GM15510 (cell line): ENCODE results near the gene ANAPC15.
A peak's percentile ranks its signal among the peaks of the same experiment; 100 is the strongest.

Experiments used
- POLR2A ChIP-seq: IDR thresholded peaks from 3 replicates; pipeline ENCODE4 v1.6.1; 2011; ENCODE audit warnings: borderline replicate concordance; ENCODE audit not compliant: insufficient read length; ENCODE audit errors: extremely low read depth

Gene ANAPC15

GRCh38 chr11:72102946-72103753 lies 9.3 kb downstream of the ANAPC15 start, which contains the start of gene LAMTOR1:
TSS of gene LAMTOR1 (minus strand) at chr11:72103297. CDS start at chr11:72103224, 73 bp downstream.
- peak; percentile 92 for TF ChIP-seq POLR2A

- TF ChIP-seq POLR2A, result no peak
These were observed 9.9 kb downstream of the ANAPC15 start for GRCh38 chr11:72102631-72102945.

- TF ChIP-seq POLR2A, result no peak
These were observed 10.3 kb downstream of the ANAPC15 start for GRCh38 chr11:72102162-72102561.

- TF ChIP-seq POLR2A, result no peak
These were observed 12.0 kb downstream of the ANAPC15 start for GRCh38 chr11:72100462-72100861.

GRCh38 chr11:72100009-72100408 lies 12.5 kb downstream of the ANAPC15 start:
- TF ChIP-seq POLR2A, result no peak

- TF ChIP-seq POLR2A, result no peak
These were observed 13.8 kb downstream of the ANAPC15 start for GRCh38 chr11:72098741-72099140.

GRCh38 chr11:72091292-72091691 lies 21.2 kb downstream of the ANAPC15 start:
- no peak for TF ChIP-seq POLR2A

- no peak for TF ChIP-seq POLR2A
These were observed 24.3 kb downstream of the ANAPC15 start for GRCh38 chr11:72088076-72088808.

GRCh38 chr11:72085621-72086351 lies 26.7 kb downstream of the ANAPC15 start:
- no peak for TF ChIP-seq POLR2A

GRCh38 chr11:72084965-72085364 lies 27.5 kb downstream of the ANAPC15 start:
- no peak for TF ChIP-seq POLR2A

- no peak for TF ChIP-seq POLR2A
These were observed 28.4 kb downstream of the ANAPC15 start for GRCh38 chr11:72084076-72084475.

GRCh38 chr11:72083414-72083813 lies 29.1 kb downstream of the ANAPC15 start:
- no peak for TF ChIP-seq POLR2A

- no peak for TF ChIP-seq POLR2A
These were observed 30.6 kb downstream of the ANAPC15 start for GRCh38 chr11:72081821-72082453.

- no peak for TF ChIP-seq POLR2A
These were observed 31.3 kb downstream of the ANAPC15 start for GRCh38 chr11:72081184-72081644.
